Lung microvascular endothelial cell (primary cell): ENCODE data around the gene OR5B12. TPM values are rescaled to one million over a fixed set of nuclear protein-coding genes. Genes with fewer than 3 reads are reported as not detected.
"Not testable (repeated sequence)": the region's sequence is repeated elsewhere in the genome, so short reads cannot be mapped to it uniquely, and the experiment has no call there.

Experiments used
- DNase-seq, 2 donors: peaks; one replicate each; pipeline versions ENCODE4 v3.0.0 to v3.0.0-alpha.2; 2010; ENCODE audit warnings: low read depth in 2 of 2
- total RNA-seq: library from RNA; depleted of rRNA; stranded (reverse); fragments of >200 nt; gene quantifications from 2 replicates; pipeline ENCODE4 v1.2.1, GENCODE V29; 2014

Gene OR5B12
- not detected in 2 replicates for total RNA-seq

DNA sequence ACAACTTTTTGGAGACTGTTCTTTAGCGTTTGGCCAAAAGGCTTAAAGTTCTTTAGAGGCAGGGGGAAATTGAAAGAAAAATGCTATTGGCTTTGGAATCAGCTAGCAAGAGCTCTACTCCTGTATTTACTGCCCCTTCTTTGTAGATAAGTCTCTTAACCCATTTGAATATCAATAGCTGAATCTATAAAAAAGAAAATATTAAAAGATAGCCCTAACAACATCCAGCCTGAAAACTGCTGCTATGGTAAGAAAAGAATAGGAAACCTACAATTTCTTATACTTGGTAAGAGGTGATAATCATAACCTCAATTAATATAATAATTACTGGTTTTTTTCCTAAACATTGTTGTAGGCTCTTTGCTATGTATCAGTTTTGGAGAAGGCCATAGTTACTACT is at the start of gene OR5B12:
Gene OR5B12, minus strand, starts transcription at position 101 of the 400 bp plus-strand sequence. CDS start 2,085 bp downstream, outside the sequence.
- no peak for DNase-seq

DNA sequence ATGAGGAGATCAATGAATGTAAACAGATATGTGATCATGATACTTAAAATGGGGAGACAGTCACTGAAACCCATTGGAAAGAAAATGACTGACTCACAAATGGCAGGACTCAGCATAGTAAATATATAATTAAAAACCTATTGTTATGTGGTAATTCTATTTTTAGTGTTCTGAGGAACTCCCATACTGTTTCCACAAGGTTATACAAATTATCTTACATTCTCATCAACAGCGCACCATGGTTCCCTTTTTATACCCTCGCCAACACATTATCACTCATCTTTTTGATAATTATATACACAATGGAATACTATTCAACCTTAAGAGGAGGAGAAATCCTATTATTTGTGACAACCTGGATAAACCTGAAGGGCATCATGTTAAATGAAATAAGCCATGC is 48.8 kb upstream of the OR5B12 start:
- DNase-seq = no peak

DNA sequence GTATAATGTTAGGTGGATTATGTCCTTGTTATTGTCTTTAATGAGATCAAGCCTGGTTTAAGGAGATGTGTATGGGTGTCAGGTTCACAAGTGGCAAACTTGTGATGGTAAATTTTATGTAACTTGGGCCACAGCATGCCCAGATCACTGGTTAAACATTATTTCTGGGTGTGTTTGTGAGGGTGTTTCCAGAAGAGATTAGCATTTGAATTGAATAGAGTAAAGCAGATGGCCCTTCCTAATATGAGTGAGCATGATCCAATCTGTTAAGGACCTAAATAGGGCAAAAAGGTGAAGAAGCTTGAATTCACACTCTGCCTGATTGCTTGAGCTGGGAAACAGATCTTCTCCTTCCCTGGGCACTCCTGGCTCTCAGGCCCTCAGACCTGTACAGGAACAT is 45.1 kb upstream of the OR5B12 start:
- no peak for DNase-seq

DNA sequence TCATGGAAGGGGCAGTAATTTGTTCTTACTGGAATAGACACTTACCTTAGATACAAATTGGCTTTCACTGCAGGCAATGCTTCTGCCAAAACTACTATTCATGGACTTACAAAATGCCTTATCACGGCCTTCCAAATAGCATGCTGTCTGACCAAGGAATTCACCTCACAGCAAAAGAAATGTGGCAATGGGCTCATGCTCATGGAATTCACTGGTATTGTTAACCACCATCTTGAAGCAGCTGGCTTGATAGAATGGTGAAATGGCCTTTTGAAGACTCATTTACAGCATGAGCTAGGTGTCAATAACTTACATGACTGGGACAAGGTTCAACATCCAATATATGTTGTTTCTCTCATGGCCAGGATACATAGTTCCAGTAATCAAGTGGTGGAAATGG is 43.9 kb upstream of the OR5B12 start:
- DNase-seq = no peak

DNA sequence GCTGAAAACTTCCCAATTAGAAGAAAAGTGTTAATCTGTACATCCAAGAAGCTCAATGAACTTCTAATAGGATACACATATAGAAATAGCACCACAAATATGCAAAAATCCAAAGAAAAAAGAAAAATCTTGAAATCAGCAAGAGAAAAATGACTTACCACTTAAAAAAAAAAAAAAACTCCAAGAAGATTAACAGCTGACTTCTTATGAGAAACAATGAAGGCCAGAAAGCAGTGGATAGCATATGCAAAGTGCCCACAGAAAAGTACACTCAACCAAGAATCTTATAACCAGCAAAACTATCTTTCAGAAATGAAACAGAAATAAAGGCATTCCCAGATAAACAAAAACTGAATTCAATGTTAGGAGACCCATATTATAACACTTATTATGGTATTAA is 29.9 kb upstream of the OR5B12 start:
- DNase-seq = no peak

DNA sequence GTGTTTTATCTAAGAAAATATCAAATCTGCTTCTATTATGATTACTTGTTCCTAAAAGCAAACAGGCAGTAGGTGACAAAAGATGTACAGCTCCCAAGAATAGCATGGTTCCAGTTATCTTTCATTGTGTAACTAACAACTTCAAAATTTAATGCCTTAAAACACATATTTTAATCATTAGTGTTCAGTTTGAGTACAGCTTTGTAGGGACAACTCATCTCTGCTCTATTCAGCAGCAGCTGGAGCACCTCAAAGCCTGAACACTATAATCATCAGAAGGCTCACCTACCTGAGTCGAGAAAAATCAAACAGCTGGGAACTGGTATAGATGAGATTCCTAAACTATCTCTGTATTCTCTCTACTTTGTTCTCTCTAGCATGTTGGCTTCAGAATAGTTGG is 24.3 kb upstream of the OR5B12 start:
- no peak for DNase-seq

DNA sequence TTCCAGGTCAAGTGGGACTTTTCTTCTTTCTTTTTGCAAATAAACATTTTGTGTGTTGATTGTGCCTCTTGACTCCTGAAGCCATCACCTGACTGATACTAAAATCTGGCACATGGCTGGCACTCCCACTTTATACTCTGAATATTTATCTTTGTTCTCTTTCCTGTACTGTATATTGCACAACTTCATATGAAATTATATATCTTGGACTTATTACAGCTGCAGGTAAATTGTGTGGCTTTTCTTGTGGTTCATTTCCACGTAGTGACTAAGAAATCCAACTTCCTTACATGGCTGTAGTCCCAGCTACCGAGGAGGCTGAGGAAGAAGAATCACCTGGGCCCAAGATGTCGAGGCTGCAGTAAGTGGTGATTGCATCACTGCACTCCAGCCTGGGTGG is 23.7 kb upstream of the OR5B12 start:
- no peak for DNase-seq

DNA sequence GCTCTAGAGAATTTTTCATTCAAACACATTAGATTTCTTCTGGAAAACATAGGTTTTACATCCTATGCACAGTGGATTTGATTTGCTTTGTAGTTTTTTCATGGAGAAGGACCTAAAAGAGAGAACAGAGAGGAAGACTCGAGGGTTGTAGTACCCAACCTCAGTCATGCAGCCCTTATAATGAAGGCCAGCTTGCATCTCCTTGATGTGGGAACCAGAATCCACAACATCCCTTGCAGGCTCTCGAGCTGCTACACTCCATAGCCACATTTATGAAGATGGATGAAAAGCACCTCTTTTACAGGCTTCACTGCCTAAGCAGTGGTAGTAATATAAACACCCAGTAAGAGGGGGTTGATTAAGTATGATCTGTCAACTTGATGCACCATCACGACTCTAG is 9.5 kb upstream of the OR5B12 start:
- no peak for DNase-seq

DNA sequence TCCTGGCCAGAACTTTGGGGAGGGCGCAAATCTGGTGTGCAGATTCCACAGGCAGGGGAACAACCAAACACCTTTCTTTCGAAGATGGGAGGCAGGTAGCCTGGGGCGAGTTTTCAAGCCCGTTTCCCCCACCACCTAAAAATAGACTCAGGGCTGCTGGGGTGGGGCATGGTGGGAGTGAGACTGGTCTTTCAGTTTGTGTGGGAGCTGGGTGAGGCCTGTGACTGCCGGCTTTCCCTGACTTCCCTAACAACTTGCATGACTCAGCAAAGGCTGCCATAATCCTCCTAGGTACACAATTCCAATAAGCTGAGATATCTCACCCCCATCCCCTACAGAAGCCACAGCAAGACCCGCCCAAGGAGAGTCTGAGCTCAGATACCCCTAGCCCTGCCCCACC is 4.3 kb upstream of the OR5B12 start:
- DNase-seq = no peak

DNA sequence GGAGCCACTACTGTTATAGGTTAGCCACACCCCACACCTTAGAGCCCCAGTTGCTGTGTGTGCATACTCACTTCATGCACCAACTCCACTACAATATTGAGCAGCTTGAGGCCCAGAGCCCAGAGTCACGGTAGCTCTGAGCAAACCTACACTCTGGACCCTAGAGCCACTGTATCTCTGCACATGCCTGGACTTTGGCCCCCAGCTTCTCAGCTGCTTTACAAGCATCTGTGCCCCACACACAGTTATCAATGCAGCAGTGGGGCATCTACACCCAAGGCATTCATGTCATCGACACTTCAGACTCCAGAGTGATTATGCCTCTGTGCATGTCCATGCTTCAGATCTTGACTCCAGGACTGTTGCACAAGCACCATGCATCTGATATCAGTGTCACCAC is 2.3 kb upstream of the OR5B12 start:
- no peak for DNase-seq

DNA sequence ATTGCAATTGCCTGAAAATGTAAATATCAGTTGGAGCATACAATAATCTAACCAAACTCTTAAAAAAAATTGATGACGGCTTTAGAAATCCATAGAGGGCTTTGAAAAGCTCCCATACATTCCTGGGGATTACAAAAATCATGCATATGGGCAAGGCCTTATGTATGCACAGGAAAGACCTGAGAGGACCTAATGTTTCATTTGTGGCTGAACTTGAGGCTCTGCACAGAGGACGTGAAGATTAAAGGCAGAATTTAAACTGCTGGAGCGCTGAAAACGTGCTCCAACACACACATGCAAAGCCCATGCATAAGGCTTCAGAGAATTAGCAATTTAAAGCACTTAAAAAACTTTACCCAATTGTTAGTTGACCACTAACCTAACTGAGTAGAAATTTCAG is 3.5 kb downstream of the OR5B12 start:
- DNase-seq = no peak

DNA sequence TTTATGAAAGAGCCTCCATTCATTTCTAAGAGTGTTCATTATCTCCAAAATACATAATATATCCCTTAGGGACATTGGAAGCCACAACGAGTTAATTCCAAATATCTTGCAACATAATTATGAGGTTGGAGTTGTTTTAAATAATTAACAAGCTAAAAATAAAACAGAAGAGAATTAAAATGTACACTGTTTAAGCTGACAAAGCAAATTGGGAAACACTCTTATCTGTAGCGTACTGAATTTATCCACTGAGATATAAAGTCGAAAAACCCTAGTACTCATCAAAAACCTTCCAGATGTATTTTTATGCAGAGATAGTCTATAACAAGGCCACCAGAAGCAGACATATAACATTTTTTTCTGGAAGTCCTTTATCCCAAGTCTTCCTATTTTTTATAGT is 7.8 kb downstream of the OR5B12 start:
- DNase-seq = no peak

DNA sequence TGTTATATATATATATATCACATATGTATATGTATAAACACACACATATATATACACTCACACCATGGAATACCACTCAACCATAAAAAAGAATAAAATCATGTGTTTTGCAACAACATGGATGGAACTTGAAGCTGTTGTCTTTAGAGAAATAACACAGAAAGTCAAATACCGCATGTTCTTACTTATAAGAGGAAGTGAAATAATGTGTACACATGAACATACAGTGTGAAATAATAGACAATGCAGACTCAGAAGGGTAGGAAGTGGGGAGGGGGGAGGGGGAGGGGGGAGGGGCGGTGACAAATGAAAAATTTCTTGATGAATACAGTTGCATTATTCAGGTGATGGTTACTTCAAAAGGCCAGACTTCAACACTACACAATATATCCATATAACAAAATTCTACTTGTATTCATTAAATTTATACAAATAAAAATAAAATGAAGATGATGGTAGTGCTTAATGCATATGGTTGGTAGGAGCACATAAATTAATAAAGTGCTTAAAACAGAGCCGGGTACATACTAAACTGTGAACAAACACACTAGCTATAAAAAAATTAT is 8.3 kb downstream of the OR5B12 start:
- DNase-seq = no peak

DNA sequence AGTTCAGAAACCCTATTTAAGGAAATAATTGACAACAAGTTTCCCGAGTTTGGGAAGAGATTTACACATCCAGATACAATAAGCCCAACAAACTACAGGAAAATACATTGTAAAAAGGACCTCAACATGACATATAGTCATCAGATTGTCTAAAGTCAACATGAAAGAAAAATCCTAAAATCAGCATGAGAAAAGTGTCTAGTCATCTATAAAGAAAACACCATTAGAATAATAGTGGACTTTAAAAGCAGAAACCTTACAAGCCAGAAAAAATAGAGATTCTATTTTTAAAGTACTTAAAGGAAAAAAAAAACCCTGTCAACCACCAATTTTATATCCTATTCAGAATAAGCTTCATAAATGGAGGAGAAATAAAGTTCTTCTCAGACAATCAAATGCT is 12.8 kb downstream of the OR5B12 start:
- DNase-seq = no peak

DNA sequence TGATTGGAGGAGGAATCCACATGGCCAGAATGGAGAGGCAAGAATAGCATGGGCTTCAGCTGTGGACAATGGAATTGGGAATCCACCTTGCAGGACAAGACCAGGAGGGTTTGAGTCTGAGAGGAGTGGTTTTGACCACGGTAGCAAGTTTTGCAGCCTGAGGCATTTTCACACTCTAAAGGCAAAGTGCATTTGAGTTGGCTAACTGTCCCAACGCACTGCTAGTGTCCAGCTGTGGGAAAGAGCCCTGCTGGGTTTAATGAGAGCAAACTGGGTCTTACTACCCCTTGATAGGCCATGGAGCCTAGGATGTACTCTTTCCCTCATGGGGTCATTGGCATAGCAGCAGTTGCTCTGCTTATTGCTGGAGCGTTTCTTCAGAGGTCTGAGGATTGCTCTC is 14.0 kb downstream of the OR5B12 start, which contains the start of gene OR5B2:
Gene OR5B2, minus strand, starts transcription at position 101 of the 400 bp plus-strand sequence. CDS start 4,860 bp downstream, outside the sequence.
- DNase-seq = no peak

DNA sequence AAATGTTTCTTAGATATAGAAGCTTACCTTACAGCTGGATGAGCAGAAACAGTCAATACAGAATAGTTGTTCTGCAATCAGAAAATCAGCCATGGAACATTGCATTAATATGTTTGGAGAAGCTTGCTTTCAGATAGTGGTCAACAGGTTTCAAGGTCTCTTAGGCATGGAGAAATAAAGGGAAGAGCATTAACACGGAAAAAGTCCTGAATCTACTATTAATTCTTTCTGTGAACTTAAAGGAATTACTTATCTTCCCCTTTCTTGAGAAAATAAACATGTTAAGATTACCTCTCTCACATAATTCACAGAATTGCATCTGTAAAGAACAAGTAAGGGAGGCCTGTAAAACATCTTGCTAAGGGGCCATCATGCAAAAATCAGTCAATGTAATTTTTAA is 35.3 kb downstream of the OR5B12 start, which contains the start of gene OR5B3:
Gene OR5B3, minus strand, starts transcription at position 101 of the 400 bp plus-strand sequence. CDS start 3,465 bp downstream, outside the sequence.
- no peak for DNase-seq

DNA sequence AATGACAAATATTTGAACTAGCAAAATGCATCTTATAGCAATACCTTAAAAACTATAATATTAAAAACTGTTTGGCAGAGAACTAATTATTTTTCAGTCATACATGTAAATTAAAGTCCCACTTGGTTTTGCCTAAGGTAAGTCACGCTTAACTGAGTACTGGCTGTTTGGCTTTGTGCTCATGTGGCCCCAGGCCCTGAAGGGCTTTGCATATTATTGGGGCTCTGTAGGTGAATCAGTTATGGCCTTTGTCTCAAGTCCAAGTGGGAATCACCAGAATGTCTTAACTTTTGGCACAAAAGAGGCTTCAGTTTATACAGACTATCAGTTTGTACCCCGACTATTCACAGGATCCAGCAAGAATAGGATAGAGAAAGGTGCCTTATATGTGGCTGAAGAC is 42.4 kb downstream of the OR5B12 start:
- not testable (repeated sequence) for DNase-seq

DNA sequence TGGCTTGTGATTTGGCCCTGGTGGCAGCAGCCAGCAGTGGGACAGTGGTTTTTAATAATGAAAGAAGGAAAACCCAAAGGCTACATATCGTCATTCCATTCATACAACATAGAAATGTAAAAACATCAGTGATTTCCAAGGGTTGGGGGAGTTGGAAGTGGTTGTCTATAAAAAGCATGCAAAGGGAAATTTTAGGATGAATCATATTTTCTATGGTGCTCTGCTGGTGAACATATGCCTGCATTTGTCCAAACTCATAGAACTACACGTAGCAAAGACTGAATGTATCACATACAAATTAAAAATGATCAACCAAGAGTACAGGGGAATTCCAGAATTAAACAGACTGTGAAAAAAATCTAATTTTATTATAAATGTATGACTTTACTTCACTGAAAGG is 46.5 kb downstream of the OR5B12 start:
- DNase-seq = peak in 1 of 2 donors; percentile 8

DNA sequence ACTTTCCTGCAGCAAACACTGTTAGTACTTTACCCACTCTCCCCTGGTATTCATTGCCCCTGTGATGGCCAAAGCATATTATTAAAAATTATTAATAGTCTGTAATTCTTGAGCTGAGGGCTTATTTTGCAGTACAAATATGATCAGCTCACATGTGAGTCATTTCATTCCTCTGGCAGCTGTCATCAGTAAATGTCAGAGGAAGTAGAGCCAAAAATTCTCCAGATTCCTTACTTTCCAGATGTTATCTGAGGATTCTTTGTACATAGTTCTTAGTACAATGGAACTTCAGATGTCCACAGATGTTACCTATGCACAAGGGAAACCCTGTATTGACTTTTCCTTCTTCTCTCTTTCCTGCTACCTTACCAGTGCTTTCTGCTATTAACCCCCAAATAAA is 47.8 kb downstream of the OR5B12 start:
- DNase-seq = peak; percentile 55 to 84

DNA sequence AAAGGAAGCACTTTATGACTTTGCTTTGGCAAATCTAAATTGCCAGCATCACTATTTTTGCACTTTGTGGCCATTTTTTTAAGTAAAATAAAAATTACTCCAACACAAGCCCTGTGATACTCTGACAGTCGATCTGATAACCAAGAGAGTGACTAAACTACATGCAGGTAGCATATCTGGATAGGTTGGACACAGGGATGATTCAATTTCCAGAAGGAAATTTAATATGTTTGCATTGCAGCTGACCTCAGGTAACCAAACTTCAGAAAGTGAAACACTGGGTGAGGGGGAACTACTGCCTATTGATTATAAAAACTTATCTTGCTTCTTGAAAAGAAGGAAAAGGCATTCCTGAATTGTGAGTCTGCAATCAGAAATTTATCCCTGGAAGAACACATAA is 49.3 kb downstream of the OR5B12 start:
- no peak for DNase-seq

DNA sequence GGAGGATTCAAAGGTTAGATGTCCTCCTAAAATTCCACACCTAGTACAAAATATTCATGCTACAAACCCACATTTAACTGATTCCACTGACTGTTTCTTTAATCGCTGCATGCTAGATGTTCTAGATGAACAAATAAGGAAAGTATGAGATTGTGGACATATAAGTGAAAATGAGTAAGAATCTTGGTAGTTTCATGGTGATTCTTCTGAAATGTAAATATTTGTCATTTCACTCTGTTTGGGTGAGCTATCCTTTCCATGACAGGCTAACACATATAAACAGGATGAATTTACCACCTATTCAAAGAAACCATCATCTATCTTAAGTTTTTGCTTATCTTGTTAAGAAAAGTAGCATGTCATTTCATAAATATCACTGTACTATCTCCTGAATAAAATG is 50.2 kb downstream of the OR5B12 start:
- DNase-seq = no peak

DNA sequence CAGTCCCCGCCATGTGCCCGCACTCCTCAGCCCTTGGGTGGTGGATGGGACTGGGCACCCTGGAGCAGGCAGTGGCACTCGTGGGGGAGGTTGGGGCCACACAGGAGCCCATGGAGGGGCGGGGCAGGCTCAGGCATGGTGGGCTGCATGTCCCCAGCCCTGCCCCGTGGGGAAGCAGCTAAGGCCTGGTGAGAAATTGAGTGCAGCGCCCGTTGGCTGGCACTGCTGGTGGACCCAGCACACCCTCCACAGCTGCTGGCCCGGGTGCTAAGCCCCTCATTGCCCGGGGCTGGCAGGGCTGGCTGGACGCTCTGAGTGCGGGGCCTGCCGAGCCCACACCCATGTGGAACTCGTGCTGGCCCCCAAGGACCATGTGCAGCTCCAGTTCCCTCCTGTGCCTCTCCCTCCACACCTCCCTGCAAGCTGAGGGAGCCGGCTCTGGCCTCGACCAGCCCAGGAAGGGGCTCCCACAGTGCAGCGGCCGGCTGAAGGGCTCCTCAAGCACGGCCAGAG is 51.4 kb downstream of the OR5B12 start:
- no peak for DNase-seq
